GM21360 (cell line): ENCODE measurements around the gene DDX10.
"Not testable (repeated sequence)": the region's sequence is repeated elsewhere in the genome, so short reads cannot be mapped to it uniquely, and the experiment has no call there.

ENCODE experiments used
- ATAC-seq: cut with Tn5 transposase; IDR thresholded peaks from one replicate; pipeline ENCODE4 v1.9.1; 2021; ENCODE audit warnings: mild to moderate bottlenecking, moderate library complexity; ENCODE audit not compliant: unreplicated experiment

DDX10 gene

GRCh38 chr11:108664730-108665525 is at the start of gene DDX10:
TSS of gene DDX10 (plus strand) at chr11:108665069. CDS start at chr11:108665154, 85 bp downstream.
- peak; percentile 88 for ATAC-seq

- no peak for ATAC-seq
These were observed 48.3 kb upstream of the DDX10 start for GRCh38 chr11:108616549-108616948.

GRCh38 chr11:108617055-108617454 is 47.8 kb upstream of the DDX10 start:
- ATAC-seq = no peak

GRCh38 chr11:108618529-108618928 is 46.3 kb upstream of the DDX10 start:
- no peak for ATAC-seq

- ATAC-seq = peak; percentile 85
These were observed 43.7 kb upstream of the DDX10 start for GRCh38 chr11:108620958-108621772.

- ATAC-seq = no peak
These were observed 42.5 kb upstream of the DDX10 start for GRCh38 chr11:108622341-108622740.

GRCh38 chr11:108624196-108624925 is 40.5 kb upstream of the DDX10 start:
- no peak for ATAC-seq

- no peak for ATAC-seq
These were observed 36.5 kb upstream of the DDX10 start for GRCh38 chr11:108628326-108628725.

GRCh38 chr11:108628812-108629211 is 36.1 kb upstream of the DDX10 start:
- no peak for ATAC-seq

GRCh38 chr11:108629274-108629673 is 35.6 kb upstream of the DDX10 start:
- no peak for ATAC-seq

GRCh38 chr11:108632041-108632704 is 32.7 kb upstream of the DDX10 start:
- ATAC-seq = no peak

- no peak for ATAC-seq
These were observed 29.8 kb upstream of the DDX10 start for GRCh38 chr11:108635106-108635505.

- no peak for ATAC-seq
These were observed 28.6 kb upstream of the DDX10 start for GRCh38 chr11:108636222-108636621.

GRCh38 chr11:108639146-108639545 is 25.7 kb upstream of the DDX10 start:
- no peak for ATAC-seq

GRCh38 chr11:108641752-108642151 is 23.1 kb upstream of the DDX10 start:
- not testable (repeated sequence) for ATAC-seq

- no peak for ATAC-seq
These were observed 20.9 kb upstream of the DDX10 start for GRCh38 chr11:108643974-108644373.

- no peak for ATAC-seq
These were observed 18.9 kb upstream of the DDX10 start for GRCh38 chr11:108645970-108646369.

GRCh38 chr11:108647387-108647700 is 17.5 kb upstream of the DDX10 start:
- ATAC-seq = no peak

- ATAC-seq = peak; percentile 89
These were observed 17.0 kb upstream of the DDX10 start for GRCh38 chr11:108647701-108648527.

- ATAC-seq = no peak
These were observed 16.4 kb upstream of the DDX10 start for GRCh38 chr11:108648528-108648885.
